Right renal pelvis (tissue), 4 donors: ENCODE measurements around the gene GNB1. TPM values are rescaled to one million over a fixed set of nuclear protein-coding genes. Genes with fewer than 3 reads are reported as not detected.

ENCODE experiments used
- DNase-seq, 4 donors: peaks; one replicate each; pipeline ENCODE4 v3.0.0-alpha.2; 2013; ENCODE audit warnings: low read depth in 4 of 4, low spot score in 3 of 4, missing footprints in 1 of 4
- polyA plus RNA-seq, 4 donors: library from polyadenylated mRNA; unstranded; fragments of 120-200 nt; gene quantifications; one replicate each; pipeline ENCODE4 v1.2.1, GENCODE V29; 2013; ENCODE audit not compliant: insufficient read length in 4 of 4

The GNB1 gene
- polyA plus RNA-seq, 4 donors, result 287 to 307 (median 292) TPM

- no peak for DNase-seq
Measured at GRCh38 chr1:1786836-1787605, 103.9 kb downstream of the GNB1 start.

- no peak for DNase-seq
Measured at GRCh38 chr1:1785666-1786065, 105.2 kb downstream of the GNB1 start.

- DNase-seq, result no peak
Measured at GRCh38 chr1:1784933-1785332, 106.0 kb downstream of the GNB1 start.

GRCh38 chr1:1783320-1783719, 107.6 kb downstream of the GNB1 start:
- DNase-seq, result no peak

GRCh38 chr1:1782399-1783221, 108.3 kb downstream of the GNB1 start:
- no peak for DNase-seq

- no peak for DNase-seq
Measured at GRCh38 chr1:1781526-1781903, 109.4 kb downstream of the GNB1 start.

GRCh38 chr1:1780598-1781525, 110.0 kb downstream of the GNB1 start:
- DNase-seq, result no peak

- no peak for DNase-seq
Measured at GRCh38 chr1:1779691-1780597, 110.9 kb downstream of the GNB1 start.

- no peak for DNase-seq
Measured at GRCh38 chr1:1779320-1779675, 111.6 kb downstream of the GNB1 start.

- no peak for DNase-seq
Measured at GRCh38 chr1:1778663-1779319, 112.1 kb downstream of the GNB1 start.

- DNase-seq, result no peak
Measured at GRCh38 chr1:1777950-1778662, 112.8 kb downstream of the GNB1 start, which contains the start of gene NADK. Gene NADK (minus strand): TSS chr1:1778470. CDS start chr1:1765406, 13,064 bp downstream.

GRCh38 chr1:1777583-1777899, 113.3 kb downstream of the GNB1 start:
- DNase-seq, result no peak

GRCh38 chr1:1776672-1777582, 114.0 kb downstream of the GNB1 start:
- no peak for DNase-seq

- no peak for DNase-seq
Measured at GRCh38 chr1:1775327-1776226, 115.3 kb downstream of the GNB1 start.

GRCh38 chr1:1773874-1774273, 117.0 kb downstream of the GNB1 start:
- no peak for DNase-seq

- DNase-seq, result no peak
Measured at GRCh38 chr1:1771096-1771495, 119.8 kb downstream of the GNB1 start.

- DNase-seq, result no peak
Measured at GRCh38 chr1:1770102-1770501, 120.8 kb downstream of the GNB1 start.
